Adrenal gland (tissue), 12 donors: ENCODE measurements around the gene GMPS. TPM values are rescaled to one million over a fixed set of nuclear protein-coding genes. Genes with fewer than 3 reads are reported as not detected.

Experiments
- DNase-seq, 7 donors: peaks; one replicate each; pipeline ENCODE4 v3.0.0-alpha.2; 2019 to 2020
- H3K27ac ChIP-seq, 5 donors: fragments of 200-600 bp; sonication (generic) in 4 of 5; 1 replicate in 3 of 5; 2 replicates in 2 of 5; pipeline versions ENCODE4 v1.5.1 to v1.8.0; 2016 to 2020; ENCODE audit warnings: mild to moderate bottlenecking in 1 of 5
- H3K27me3 ChIP-seq: fragments of 200-600 bp; 2 replicates; pipeline ENCODE4 v1.8.0; 2021
- H3K36me3 ChIP-seq, 2 donors: fragments of 200-600 bp; replicated peaks in 1 of 2; 1 replicate in 1 of 2; 2 replicates in 1 of 2; pipeline versions ENCODE4 v1.5.1 to v1.8.0; 2018 to 2022
- H3K4me1 ChIP-seq, 2 donors: fragments of 200-600 bp; replicated peaks in 1 of 2; 1 replicate in 1 of 2; 2 replicates in 1 of 2; pipeline versions ENCODE4 v1.5.1 to v1.8.0; 2018 to 2021
- H3K4me3 ChIP-seq, 4 donors: fragments of 200-600 bp; sonication (generic) in 3 of 4; one replicate each; pipeline ENCODE4 v1.5.1; 2016 to 2018
- H3K9me3 ChIP-seq, 3 donors: fragments of 200-600 bp; sonication (generic) in 1 of 3; replicated peaks in 1 of 3; 1 replicate in 2 of 3; 2 replicates in 1 of 3; pipeline versions ENCODE4 v1.5.1 to v1.8.0; 2016 to 2021
- CTCF ChIP-seq, 6 experiments: fragments of 450-650 bp in 4 of 6; fragments of 200-600 bp in 2 of 6; sonication (generic) in 1 of 6; IDR thresholded peaks; 1 replicate in 5 of 6; 2 replicates in 1 of 6; pipeline versions ENCODE4 v1.5.1 to v1.8.0; 2016 to 2021; ENCODE audit warnings: antibody characterized with exemption in 6 of 6, mild to moderate bottlenecking in 2 of 6, moderate library complexity in 1 of 6
- POLR2A ChIP-seq, 2 donors: fragments of 450-650 bp; IDR thresholded peaks; one replicate each; pipeline ENCODE4 v1.6.1; 2017; ENCODE audit warnings: antibody characterized with exemption in 2 of 2, mild to moderate bottlenecking in 2 of 2, moderate library complexity in 1 of 2
- WGBS, 4 donors: extraction: QIAGEN DNeasy Blood & Tissue Kit in 2 of 4; methylation state at CpG; one replicate each; pipeline versions ENCODE4 v1.1.5 to v1.1.7; 2013 to 2017; 5-methylcytosine and 5-hydroxymethylcytosine counted together
- intact Hi-C, 2 donors: fragments of 100-400 bp; cut with DNase I; formaldehyde crosslinking; loops; one replicate each; pipeline versions ENCODE4 v1.14.1 to v1.15.0; 2022 to 2023
- polyA plus RNA-seq, 3 donors: library from polyadenylated mRNA; stranded (reverse); fragments of 200-250 nt in 2 of 3; fragments of 350-450 nt in 1 of 3; fragmentation: Illumina TruSeq in 1 of 3; extraction: RNeasy Lipid Tissue Mini Kit (QIAGEN cat#74804) in 1 of 3; gene quantifications; one replicate each; pipeline ENCODE4 v1.2.3, GENCODE V29; 2013 to 2014
- total RNA-seq, 9 donors: library from RNA; depleted of rRNA in 4 of 9; stranded (reverse); fragments of >200 nt in 4 of 9; fragments of 120-200 nt in 1 of 9; fragmentation: NEBNext Ultra II Directional in 1 of 9; extraction: Animal tissue kit (Norgen Biotek cat#: 25700) in 1 of 9; gene quantifications; one replicate each; pipeline versions ENCODE4 v1.1.0 to v1.2.4, GENCODE V29; 2013 to 2023
- donor health status: healthy with polysubstance abuse.
- donor health status: Bipolar disorder and iron deficiency.
- donor health status: DM: yes; HTN: yes; CAD: no.
- donor health status: DM: no; HTN: no; CAD: no.
- donor health status: DM: no; HTN: no; CAD: no.
- donor health status: DM: yes; HTN: yes; CAD: no.

GMPS gene
- total and polyA plus RNA-seq, 12 donors: 11.5 to 63.5 (median 40.9) TPM

GRCh38 chr3:155978324-155978723 lies 107.9 kb downstream of the GMPS start:
- TF ChIP-seq CTCF (IDR thresholded peaks at IDR 0.05): peak in 2 of 6 experiments; percentile 9 to 26
- TF ChIP-seq POLR2A (IDR thresholded peaks at IDR 0.05): no peak
- no peaks in the 10 kb centered on the region for H3K9me3 ChIP-seq

GRCh38 chr3:155979746-155980145 lies 109.3 kb downstream of the GMPS start:
- 85 to 90% (median 88%) methylated on average over 3 of the region's 3 CpGs for WGBS, 4 donors
- Histone ChIP-seq H3K27me3 (no peaks in the 10 kb centered on the region), H3K36me3 (no peaks in the 10 kb centered on the region), H3K4me1 (no peaks in the 10 kb centered on the region), H3K4me3 (no peak overlapping the region), H3K27ac (no peak overlapping the region), H3K9me3 (no peaks in the 10 kb centered on the region)
- no peak for DNase-seq
- TF ChIP-seq POLR2A (IDR thresholded peaks at IDR 0.05) (no peak), CTCF (IDR thresholded peaks at IDR 0.05) (no peak)
- intact Hi-C loops: no loop called here

More at GRCh38 chr3:155978324-155978723, 107.9 kb downstream of the GMPS start:
- Histone ChIP-seq H3K27ac (no peak overlapping the region), H3K36me3 (no peaks in the 10 kb centered on the region), H3K27me3 (no peaks in the 10 kb centered on the region), H3K4me3 (no peak overlapping the region), H3K4me1 (no peaks in the 10 kb centered on the region)
- intact Hi-C loops: no loop called here
- no peak for DNase-seq
- WGBS, 4 donors: 75 to 82% (median 80%) methylated on average over 3 of the region's 3 CpGs

- intact Hi-C loops: no loop called here
- 65 to 83% (median 80%) methylated on average over 3 of the region's 3 CpGs for WGBS, 4 donors
- H3K36me3 ChIP-seq: no peaks in the 10 kb centered on the region
- H3K9me3 ChIP-seq: no peaks in the 10 kb centered on the region
- H3K27ac ChIP-seq: no peak overlapping the region
- no peak overlapping the region for H3K4me3 ChIP-seq
- no peak for TF ChIP-seq POLR2A (IDR thresholded peaks at IDR 0.05)
- no peak for DNase-seq
- no peaks in the 10 kb centered on the region for H3K27me3 ChIP-seq
- H3K4me1 ChIP-seq: no peaks in the 10 kb centered on the region
Measured at GRCh38 chr3:155981669-155982068, 111.2 kb downstream of the GMPS start.

- H3K27ac ChIP-seq: no peak overlapping the region
- intact Hi-C loops: no loop called here
- H3K9me3 ChIP-seq: no peaks in the 10 kb centered on the region
- no peaks in the 10 kb centered on the region for H3K27me3 ChIP-seq
- TF ChIP-seq POLR2A (IDR thresholded peaks at IDR 0.05) (no peak), CTCF (IDR thresholded peaks at IDR 0.05) (no peak)
- no peak overlapping the region for H3K4me3 ChIP-seq
- H3K4me1 ChIP-seq: no peaks in the 10 kb centered on the region
- no peak for DNase-seq
- WGBS, 4 donors: 69 to 81% (median 75%) methylated on average over 1 of the region's 1 CpG
- no peaks in the 10 kb centered on the region for H3K36me3 ChIP-seq
Measured at GRCh38 chr3:155983834-155984474, 113.5 kb downstream of the GMPS start.

- H3K36me3 ChIP-seq: no peaks in the 10 kb centered on the region
- TF ChIP-seq POLR2A (IDR thresholded peaks at IDR 0.05) (no peak), CTCF (IDR thresholded peaks at IDR 0.05) (no peak)
- DNase-seq: no peak
- H3K9me3 ChIP-seq: no peaks in the 10 kb centered on the region
- 89 to 93% (median 92%) methylated on average over 6 of the region's 6 CpGs for WGBS, 4 donors
- H3K27ac ChIP-seq: no peak overlapping the region
- H3K27me3 ChIP-seq: no peaks in the 10 kb centered on the region
- intact Hi-C loops: no loop called here
- H3K4me3 ChIP-seq: no peak overlapping the region
- H3K4me1 ChIP-seq: no peaks in the 10 kb centered on the region
Measured at GRCh38 chr3:155984791-155985417, 114.5 kb downstream of the GMPS start.
